ENCODE data around the gene FYN. TPM values are rescaled to one million over a fixed set of nuclear protein-coding genes. Genes with fewer than 3 reads are reported as not detected.

Gene FYN
- total RNA-seq, 4 donors from 2014 or later: 56.3 to 96.4 (median 81.8) TPM

- H3K4me3 ChIP-seq (ENCODE audit: low read depth, poor library complexity, severe bottlenecking): no peak overlapping the region
- no peak for DNase-seq (ENCODE audit: low spot score in 2 of 2)
- intact Hi-C loops (cut with DNase I; ENCODE audit: low total_unique reads): no loop called here
- TF ChIP-seq POLR2A (IDR thresholded peaks at IDR 0.05) (no peak), CTCF (IDR thresholded peaks at IDR 0.05) (no peak)
- 70% methylated on average over 6 of the region's 6 CpGs for WGBS, 2 donors
Measured at GRCh38 chr6:111747396-111747795, 125.9 kb downstream of the FYN start.

- intact Hi-C loops (cut with DNase I; ENCODE audit: low total_unique reads): no loop called here
- no peak for DNase-seq (ENCODE audit: low spot score in 2 of 2)
- TF ChIP-seq CTCF (IDR thresholded peaks at IDR 0.05) (no peak), POLR2A (IDR thresholded peaks at IDR 0.05) (no peak)
- H3K4me3 ChIP-seq (ENCODE audit: low read depth, poor library complexity, severe bottlenecking): no peak overlapping the region
Measured at GRCh38 chr6:111746983-111747382, 126.3 kb downstream of the FYN start.

GRCh38 chr6:111745636-111746035 is 127.6 kb downstream of the FYN start:
- no peak for DNase-seq (ENCODE audit: low spot score in 2 of 2)

GRCh38 chr6:111745186-111745585 is 128.1 kb downstream of the FYN start:
- no peak overlapping the region for H3K4me3 ChIP-seq (ENCODE audit: low read depth, poor library complexity, severe bottlenecking)
- TF ChIP-seq CTCF (IDR thresholded peaks at IDR 0.05) (no peak), POLR2A (IDR thresholded peaks at IDR 0.05) (no peak)
- intact Hi-C loops (cut with DNase I; ENCODE audit: low total_unique reads): no loop called here
- 88% methylated on average over 4 of the region's 4 CpGs for WGBS, 2 donors
- no peak for DNase-seq (ENCODE audit: low spot score in 2 of 2)

More at GRCh38 chr6:111745636-111746035, 127.6 kb downstream of the FYN start:
- no peak overlapping the region for H3K4me3 ChIP-seq (ENCODE audit: low read depth, poor library complexity, severe bottlenecking)
- intact Hi-C loops (cut with DNase I; ENCODE audit: low total_unique reads): no loop called here
- TF ChIP-seq POLR2A (IDR thresholded peaks at IDR 0.05) (no peak), CTCF (IDR thresholded peaks at IDR 0.05) (no peak)
- WGBS, 2 donors: 38 to 94% methylated on average over 1 of the region's 1 CpG

- intact Hi-C loops (cut with DNase I; ENCODE audit: low total_unique reads): no loop called here
- WGBS, 2 donors: 49 to 53% methylated on average over 8 of the region's 8 CpGs
- no peak overlapping the region for H3K4me3 ChIP-seq (ENCODE audit: low read depth, poor library complexity, severe bottlenecking)
- TF ChIP-seq POLR2A (IDR thresholded peaks at IDR 0.05): no peak
- no peak for TF ChIP-seq CTCF (IDR thresholded peaks at IDR 0.05)
- DNase-seq (ENCODE audit: low spot score in 2 of 2): no peak
Measured at GRCh38 chr6:111743862-111744692, 129.2 kb downstream of the FYN start.

GRCh38 chr6:111743360-111743759 is 129.9 kb downstream of the FYN start:
- no peak for TF ChIP-seq CTCF (IDR thresholded peaks at IDR 0.05)
- TF ChIP-seq POLR2A (IDR thresholded peaks at IDR 0.05): no peak
- DNase-seq (ENCODE audit: low spot score in 2 of 2): no peak
- no peak overlapping the region for H3K4me3 ChIP-seq (ENCODE audit: low read depth, poor library complexity, severe bottlenecking)
- intact Hi-C loops (cut with DNase I; ENCODE audit: low total_unique reads): no loop called here
- 47 to 58% methylated on average over 5 of the region's 5 CpGs for WGBS, 2 donors
